Measurements from ENCODE around the gene GAK. TPM values are rescaled to one million over a fixed set of nuclear protein-coding genes. Genes with fewer than 3 reads are reported as not detected.

The GAK gene
- total RNA-seq, 2 donors from 2014 or later, result 104 to 121 TPM

DNA sequence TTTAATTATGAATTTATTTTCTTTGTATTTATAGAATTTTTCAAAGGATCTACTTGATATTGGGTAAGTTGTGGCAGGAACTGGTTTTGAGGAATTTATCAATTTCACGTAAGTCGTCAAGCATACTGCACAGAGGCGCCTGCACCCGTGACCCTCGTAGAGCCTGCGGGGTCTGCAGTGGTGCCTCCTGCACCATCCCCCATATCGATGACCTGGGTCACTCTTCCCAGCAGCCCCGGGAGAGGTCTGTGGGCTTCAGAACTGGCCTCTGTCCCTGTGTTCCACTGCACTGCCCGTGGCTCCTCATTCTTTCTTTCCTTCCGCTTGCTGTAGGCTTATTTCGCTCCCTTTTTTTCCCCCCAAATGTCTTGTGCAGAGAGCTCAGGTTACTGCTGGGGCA lies 74.7 kb downstream of the GAK start:
- Mint-ChIP-seq H3K27ac (no peak overlapping the region), H3K9me3 (no peaks in the 10 kb centered on the region), H3K4me3 (no peak overlapping the region), H3K27me3 (ENCODE audit: insufficient read depth) (no peaks in the 10 kb centered on the region), H3K4me1 (no peaks in the 10 kb centered on the region), H3K36me3 (ENCODE audit: low read depth) (peaks cover 78% of the 10 kb centered on the region)
- no peak for TF ChIP-seq CTCF (conservative IDR thresholded peaks at IDR 0.05)
- Histone ChIP-seq H3K36me3 (ENCODE audit: control insufficient read depth, insufficient read depth, low read length) (peaks cover 43% of the 10 kb centered on the region), H3K27ac (ENCODE audit: low read depth, low read length) (no peak overlapping the region), H3K9me3 (ENCODE audit: control insufficient read depth, low read length) (no peaks in the 10 kb centered on the region), H3K4me1 (ENCODE audit: control insufficient read depth, insufficient read depth, low read length) (no peaks in the 10 kb centered on the region), H3K27me3 (ENCODE audit: control insufficient read depth, insufficient read depth, low read length, poor library complexity, severe bottlenecking) (no peaks in the 10 kb centered on the region), H3K4me3 (ENCODE audit: low read length) (no peak overlapping the region), H3K9ac (ENCODE audit: extremely low read depth, low read length, poor library complexity, severe bottlenecking) (no peak overlapping the region)
- 85 to 90% methylated on average over 10 to 11 of the region's 11 CpGs for WGBS, 2 experiments (ENCODE audit: insufficient coverage in 1 of 2, insufficient read length in 1 of 2)
- no peak for DNase-seq

DNA sequence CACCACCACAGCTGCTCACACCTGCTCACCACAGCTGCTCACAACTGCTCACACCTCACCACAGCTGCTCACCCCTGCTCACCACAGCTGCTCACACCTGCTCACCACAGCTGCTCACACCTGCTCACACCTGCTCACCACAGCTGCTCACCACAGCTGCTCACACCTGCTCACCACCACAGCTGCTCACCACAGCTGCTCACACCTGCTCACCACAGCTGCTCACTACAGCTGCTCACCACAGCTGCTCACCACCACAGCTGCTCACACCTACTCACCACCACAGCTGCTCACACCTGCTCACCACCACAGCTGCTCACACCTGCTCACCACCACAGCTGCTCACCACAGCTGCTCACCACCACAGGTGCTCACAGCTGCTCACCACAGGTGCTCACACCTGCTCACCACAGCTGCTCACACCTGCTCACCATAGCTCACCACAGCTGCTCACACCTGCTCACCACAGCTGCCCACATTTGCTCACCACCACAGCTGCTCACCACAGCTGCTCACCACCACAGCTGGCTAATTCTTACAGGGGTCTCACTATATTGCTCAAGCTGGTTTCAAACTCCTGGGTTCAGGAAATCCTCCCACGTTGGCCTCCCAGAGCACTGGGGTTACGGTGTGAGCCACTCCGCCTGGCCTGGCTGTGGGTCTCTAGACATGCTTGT lies 75.8 kb downstream of the GAK start:
- Mint-ChIP-seq H3K9me3 (no peaks in the 10 kb centered on the region), H3K27ac (no peak overlapping the region), H3K4me3 (no peak overlapping the region), H3K27me3 (ENCODE audit: insufficient read depth) (no peaks in the 10 kb centered on the region), H3K4me1 (no peaks in the 10 kb centered on the region), H3K36me3 (ENCODE audit: low read depth) (peaks cover 72% of the 10 kb centered on the region)
- no peak overlapping the region for H3K9ac ChIP-seq (ENCODE audit: extremely low read depth, low read length, poor library complexity, severe bottlenecking)
- H3K27me3 ChIP-seq (ENCODE audit: control insufficient read depth, insufficient read depth, low read length, poor library complexity, severe bottlenecking), result no peaks in the 10 kb centered on the region
- DNase-seq, result no peak
- no peak overlapping the region for H3K4me3 ChIP-seq (ENCODE audit: low read length)
- TF ChIP-seq CTCF (conservative IDR thresholded peaks at IDR 0.05), result no peak
- H3K27ac ChIP-seq (ENCODE audit: low read depth, low read length), result no peak overlapping the region
- WGBS, 2 experiments (ENCODE audit: insufficient coverage in 1 of 2, insufficient read length in 1 of 2), result 95 to 96% methylated on average over 3 of the region's 3 CpGs
- no peaks in the 10 kb centered on the region for H3K4me1 ChIP-seq (ENCODE audit: control insufficient read depth, insufficient read depth, low read length)
- H3K9me3 ChIP-seq (ENCODE audit: control insufficient read depth, low read length), result no peaks in the 10 kb centered on the region
- H3K36me3 ChIP-seq (ENCODE audit: control insufficient read depth, insufficient read depth, low read length), result peaks cover 40% of the 10 kb centered on the region

DNA sequence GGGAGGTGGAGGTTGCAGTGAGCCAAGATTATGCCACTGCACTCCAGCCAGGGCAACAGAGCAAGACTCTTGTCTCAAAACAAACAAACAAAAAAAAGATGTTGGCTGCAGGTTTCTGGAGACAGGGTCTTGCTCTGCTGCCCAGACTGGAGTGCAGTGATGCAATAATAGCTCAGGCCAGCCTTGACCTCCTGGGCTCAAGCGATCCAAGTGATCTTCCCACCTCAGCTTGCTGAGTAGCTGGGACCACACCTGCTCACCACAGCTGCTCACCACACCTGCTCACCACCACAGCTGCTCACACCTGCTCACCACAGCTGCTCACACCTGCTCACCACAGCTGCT lies 76.3 kb downstream of the GAK start:
- Mint-ChIP-seq H3K27ac (no peak overlapping the region), H3K36me3 (ENCODE audit: low read depth) (peaks cover 73% of the 10 kb centered on the region)

More for the DNA sequence above, 76.3 kb downstream of the GAK start:
- no peak overlapping the region for H3K4me3 ChIP-seq (ENCODE audit: low read length)
- no peaks in the 10 kb centered on the region for H3K27me3 ChIP-seq (ENCODE audit: control insufficient read depth, insufficient read depth, low read length, poor library complexity, severe bottlenecking)
- no peaks in the 10 kb centered on the region for H3K4me1 ChIP-seq (ENCODE audit: control insufficient read depth, insufficient read depth, low read length)
- no peak overlapping the region for H3K27ac ChIP-seq (ENCODE audit: low read depth, low read length)
- H3K36me3 ChIP-seq (ENCODE audit: control insufficient read depth, insufficient read depth, low read length), result peaks cover 40% of the 10 kb centered on the region
- no peak for TF ChIP-seq CTCF (conservative IDR thresholded peaks at IDR 0.05)
- no peak for DNase-seq
- 52 to 83% methylated on average over 1 of the region's 1 CpG for WGBS, 2 experiments (ENCODE audit: insufficient coverage in 1 of 2, insufficient read length in 1 of 2)
- Mint-ChIP-seq H3K9me3 (no peaks in the 10 kb centered on the region), H3K27me3 (ENCODE audit: insufficient read depth) (no peaks in the 10 kb centered on the region), H3K4me1 (no peaks in the 10 kb centered on the region), H3K4me3 (no peak overlapping the region)
- H3K9ac ChIP-seq (ENCODE audit: extremely low read depth, low read length, poor library complexity, severe bottlenecking), result no peak overlapping the region
- H3K9me3 ChIP-seq (ENCODE audit: control insufficient read depth, low read length), result no peaks in the 10 kb centered on the region
